KMS-11 (cell line): ENCODE measurements around the gene CSAD.

Experiments
- H2AFZ ChIP-seq: fragments of 200-600 bp; sonication (generic); 2 replicates; pipeline ENCODE4 v1.6.1; 2016; ENCODE audit warnings: antibody characterized with exemption, mixed run types, low read depth
- H3K27ac ChIP-seq: fragments of 200-600 bp; sonication (generic); 2 replicates; pipeline ENCODE4 v1.6.1; 2016; ENCODE audit warnings: mild to moderate bottlenecking, mixed run types
- H3K27me3 ChIP-seq: fragments of 200-600 bp; sonication (generic); 2 replicates; pipeline ENCODE4 v1.6.1; 2017; ENCODE audit warnings: mild to moderate bottlenecking, low read depth, mixed run types, moderate library complexity; ENCODE audit not compliant: insufficient read depth
- H3K36me3 ChIP-seq: fragments of 200-600 bp; sonication (generic); 2 replicates; pipeline ENCODE4 v1.6.1; 2017; ENCODE audit warnings: mild to moderate bottlenecking, mixed run types; ENCODE audit not compliant: insufficient read depth
- H3K4me1 ChIP-seq: fragments of 200-600 bp; sonication (generic); 2 replicates; pipeline ENCODE4 v1.6.1; 2016; ENCODE audit warnings: mild to moderate bottlenecking, low read depth, mixed run types; ENCODE audit not compliant: poor library complexity, severe bottlenecking
- H3K4me2 ChIP-seq: fragments of 200-600 bp; sonication (generic); 2 replicates; pipeline ENCODE4 v1.7.0; 2016; ENCODE audit warnings: mild to moderate bottlenecking, mixed run types
- H3K4me3 ChIP-seq: fragments of 200-600 bp; sonication (generic); IDR thresholded peaks from 2 replicates; pipeline ENCODE4 v1.6.1; 2017; ENCODE audit warnings: low read depth, low read length, mixed read lengths; ENCODE audit not compliant: insufficient read depth
- H3K79me2 ChIP-seq: fragments of 200-600 bp; sonication (generic); 2 replicates; pipeline ENCODE4 v1.6.1; 2016; ENCODE audit warnings: low read depth, mixed run types; ENCODE audit not compliant: insufficient read depth
- H3K9ac ChIP-seq: fragments of 200-600 bp; sonication (generic); 2 replicates; pipeline ENCODE4 v1.6.1; 2016; ENCODE audit warnings: mild to moderate bottlenecking, mixed run types
- H4K20me1 ChIP-seq: fragments of 200-600 bp; sonication (generic); 2 replicates; pipeline ENCODE4 v1.6.1; 2016; ENCODE audit warnings: mild to moderate bottlenecking, mixed run types; ENCODE audit not compliant: insufficient read depth
- TF ChIP-seq, protein P1 (sequence below): fragments of 200-600 bp; sonication (generic); conservative IDR thresholded peaks from 2 replicates; pipeline ENCODE4 v1.6.1; 2017; ENCODE audit warnings: low read depth, mild to moderate bottlenecking, antibody characterized with exemption, low read length, moderate library complexity, mixed read lengths

The CSAD gene

DNA sequence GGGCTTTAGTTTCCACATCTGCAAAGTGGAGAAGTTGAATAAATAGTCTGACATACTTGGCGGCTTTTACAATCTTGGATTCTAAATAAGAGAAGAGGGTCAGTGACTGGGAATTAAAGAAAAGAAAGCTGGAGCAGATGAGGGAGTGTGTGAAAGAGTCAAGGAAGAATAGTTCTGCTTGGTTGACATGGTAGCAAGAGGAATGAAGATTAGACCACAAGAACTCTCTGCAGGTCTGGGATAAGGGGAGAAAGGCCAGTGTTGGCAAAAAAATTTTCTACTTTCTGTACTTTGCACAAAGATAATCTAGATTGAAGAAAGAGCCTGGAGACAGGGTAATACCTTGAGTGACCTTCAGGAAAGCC lies 20.4 kb upstream of the CSAD start:
- Histone ChIP-seq H3K4me2 (peak overlapping the region; percentile 47), H3K36me3 (peaks cover 61% of the 10 kb centered on the region; the same call in 1 of the 2 replicates), H3K9ac (peak overlapping the region; percentile 34), H3K4me1 (peaks cover 96% of the 10 kb centered on the region), H4K20me1 (no peaks in the 10 kb centered on the region), H3K79me2 (peaks cover 89% of the 10 kb centered on the region), H3K27me3 (no peaks in the 10 kb centered on the region), H2AFZ (no peak overlapping the region), H3K4me3 (no peak overlapping the region), H3K27ac (peak overlapping the region; percentile 79)
- TF ChIP-seq, protein P1, sequence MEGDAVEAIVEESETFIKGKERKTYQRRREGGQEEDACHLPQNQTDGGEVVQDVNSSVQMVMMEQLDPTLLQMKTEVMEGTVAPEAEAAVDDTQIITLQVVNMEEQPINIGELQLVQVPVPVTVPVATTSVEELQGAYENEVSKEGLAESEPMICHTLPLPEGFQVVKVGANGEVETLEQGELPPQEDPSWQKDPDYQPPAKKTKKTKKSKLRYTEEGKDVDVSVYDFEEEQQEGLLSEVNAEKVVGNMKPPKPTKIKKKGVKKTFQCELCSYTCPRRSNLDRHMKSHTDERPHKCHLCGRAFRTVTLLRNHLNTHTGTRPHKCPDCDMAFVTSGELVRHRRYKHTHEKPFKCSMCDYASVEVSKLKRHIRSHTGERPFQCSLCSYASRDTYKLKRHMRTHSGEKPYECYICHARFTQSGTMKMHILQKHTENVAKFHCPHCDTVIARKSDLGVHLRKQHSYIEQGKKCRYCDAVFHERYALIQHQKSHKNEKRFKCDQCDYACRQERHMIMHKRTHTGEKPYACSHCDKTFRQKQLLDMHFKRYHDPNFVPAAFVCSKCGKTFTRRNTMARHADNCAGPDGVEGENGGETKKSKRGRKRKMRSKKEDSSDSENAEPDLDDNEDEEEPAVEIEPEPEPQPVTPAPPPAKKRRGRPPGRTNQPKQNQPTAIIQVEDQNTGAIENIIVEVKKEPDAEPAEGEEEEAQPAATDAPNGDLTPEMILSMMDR = no peak; the same call in 1 of the 2 replicates

DNA sequence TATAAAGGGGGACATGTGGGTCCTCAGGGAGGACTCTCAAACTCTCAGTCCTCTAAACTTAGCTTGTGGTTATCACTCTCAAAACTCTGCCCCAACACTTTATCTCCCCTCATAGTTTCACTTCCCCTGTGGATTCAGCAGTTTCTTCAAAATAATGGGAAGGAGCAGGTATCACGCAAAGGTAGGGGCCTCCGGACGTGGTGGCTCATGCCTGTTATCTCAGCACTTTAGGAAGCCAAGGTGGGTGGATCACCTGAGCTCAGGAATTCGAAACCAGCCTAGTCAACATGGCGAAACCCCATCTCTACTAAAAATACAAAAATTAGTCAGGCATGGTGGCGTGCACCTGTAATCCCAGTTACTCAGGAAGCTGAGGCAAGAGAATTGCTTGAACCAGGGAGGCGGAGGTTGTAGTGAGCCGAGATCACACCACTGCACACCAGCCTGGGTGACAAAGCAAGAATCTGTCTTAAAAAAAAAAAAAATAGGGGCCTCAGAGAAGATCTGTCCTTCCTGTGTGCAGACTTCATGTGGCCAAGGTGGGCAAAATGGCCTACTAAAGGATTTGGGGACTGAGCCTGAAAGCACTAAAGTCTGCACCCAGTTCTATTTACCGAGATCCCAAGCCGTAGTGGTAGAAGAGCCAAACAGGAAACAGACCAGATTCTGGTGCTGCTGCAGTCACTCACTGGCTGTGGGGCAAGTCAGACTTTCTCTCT lies 19.9 kb upstream of the CSAD start:
- Histone ChIP-seq H2AFZ (no peak overlapping the region), H3K27ac (peak overlapping the region; percentile 79)

DNA sequence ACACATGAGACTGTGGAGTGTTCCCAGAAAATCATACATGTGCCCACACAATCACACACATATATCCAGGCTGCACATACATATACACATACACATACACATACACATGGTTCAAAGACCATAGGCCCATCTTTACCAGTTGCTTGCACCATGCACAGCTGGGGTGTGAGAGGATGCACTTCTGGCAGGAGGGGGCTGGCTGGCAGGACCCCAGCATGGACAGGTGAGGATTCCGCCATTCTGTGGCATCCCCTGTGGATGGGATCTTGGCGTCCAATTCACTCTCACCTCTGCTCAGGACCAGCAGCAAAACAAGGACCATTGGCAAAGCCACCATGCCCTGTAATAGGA lies 19.4 kb upstream of the CSAD start:
- no peak overlapping the region for H2AFZ ChIP-seq
- H3K27me3 ChIP-seq = no peaks in the 10 kb centered on the region
- peaks cover 80% of the 10 kb centered on the region for H3K79me2 ChIP-seq
- H3K27ac ChIP-seq = peak overlapping the region; percentile 79
- H3K36me3 ChIP-seq = peaks cover 66% of the 10 kb centered on the region; the same call in 1 of the 2 replicates
- peak overlapping the region; percentile 34; the same call in 1 of the 2 replicates for H3K9ac ChIP-seq
- no peaks in the 10 kb centered on the region for H4K20me1 ChIP-seq
- TF ChIP-seq, protein P1 = no peak
- H3K4me3 ChIP-seq = peak overlapping the region; percentile 50
- H3K4me2 ChIP-seq = peak overlapping the region; percentile 47
- peaks cover 100% of the 10 kb centered on the region for H3K4me1 ChIP-seq

More for the DNA sequence above, 19.9 kb upstream of the CSAD start:
- Histone ChIP-seq H3K79me2 (peaks cover 85% of the 10 kb centered on the region), H3K9ac (peak overlapping the region; percentile 34), H3K4me1 (peaks cover 100% of the 10 kb centered on the region), H3K36me3 (peaks cover 66% of the 10 kb centered on the region; the same call in 1 of the 2 replicates), H3K27me3 (no peaks in the 10 kb centered on the region), H3K4me2 (peak overlapping the region; percentile 47), H4K20me1 (no peaks in the 10 kb centered on the region), H3K4me3 (peak overlapping the region; percentile 50)
- TF ChIP-seq, protein P1 = no peak

DNA sequence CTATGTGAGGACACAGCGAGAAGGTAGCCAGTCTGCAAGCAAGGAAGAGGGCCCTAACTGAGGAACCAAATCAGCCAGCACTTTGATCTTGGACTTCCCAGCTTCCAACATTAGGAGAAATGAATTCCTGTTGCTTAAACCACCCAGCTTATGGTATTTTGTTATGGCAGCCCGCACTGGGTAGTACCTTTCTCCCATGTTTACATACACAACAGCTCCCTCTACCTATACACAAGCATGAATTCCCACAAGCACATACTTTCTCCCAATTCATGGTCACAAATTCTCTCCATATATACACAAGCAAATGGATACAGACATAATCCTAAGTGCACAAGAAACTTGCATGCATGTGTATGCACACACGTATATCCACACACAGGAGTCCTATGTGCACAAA lies 19.0 kb upstream of the CSAD start:
- peak overlapping the region; percentile 79 for H3K27ac ChIP-seq
- TF ChIP-seq, protein P1 = no peak
- H3K79me2 ChIP-seq = peaks cover 76% of the 10 kb centered on the region

More for the DNA sequence above, 19.0 kb upstream of the CSAD start:
- no peaks in the 10 kb centered on the region for H4K20me1 ChIP-seq
- peaks cover 100% of the 10 kb centered on the region for H3K4me1 ChIP-seq
- peak overlapping the region; percentile 50 for H3K4me3 ChIP-seq
- no peaks in the 10 kb centered on the region for H3K27me3 ChIP-seq
- H3K36me3 ChIP-seq = peaks cover 64% of the 10 kb centered on the region; the same call in 1 of the 2 replicates
- peak overlapping the region; percentile 34; the same call in 1 of the 2 replicates for H3K9ac ChIP-seq
- no peak overlapping the region for H2AFZ ChIP-seq
- peak overlapping the region; percentile 47 for H3K4me2 ChIP-seq
